AG04450 (cell line): ENCODE data around the gene TRIM45. TPM values are rescaled to one million over a fixed set of nuclear protein-coding genes. Genes with fewer than 3 reads are reported as not detected.
"Not testable (repeated sequence)": the region's sequence is repeated elsewhere in the genome, so short reads cannot be mapped to it uniquely, and the experiment has no call there.

ENCODE experiments used
- CTCF ChIA-PET: fragments of 300-600, 350-600 bp; formaldehyde crosslinking; extraction: SDS; loops from one replicate; lab custom pipeline; 2022; ENCODE audit warnings: antibody characterized with exemption, inconsistent platforms; lab: Charles Lee
- POLR2A ChIA-PET: fragments of 350-600 bp; formaldehyde crosslinking; extraction: SDS; loops from one replicate; lab custom pipeline; 2021; ENCODE audit warnings: antibody characterized with exemption, inconsistent platforms; lab: Yijun Ruan, JAX
- DNase-seq: peaks from one replicate; pipeline ENCODE4 v3.0.0-alpha.2; 2011; ENCODE audit warnings: low read depth, low spot score
- H3K27ac ChIP-seq: one replicate; pipeline ENCODE4 v1.5.1; 2012; ENCODE audit warnings: low read depth, low read length, control low read depth
- H3K27me3 ChIP-seq: one replicate; pipeline ENCODE4 v1.6.0; 2012; ENCODE audit warnings: low read length; ENCODE audit not compliant: control insufficient read depth, insufficient read depth
- H3K4me3 ChIP-seq: 2 replicates; pipeline ENCODE4 v1.5.1; 2011; ENCODE audit warnings: mild to moderate bottlenecking, low read depth, low read length, control low read depth
- H3K9me3 ChIP-seq: 2 replicates; pipeline ENCODE4 v1.5.1; 2012; ENCODE audit warnings: low read length; ENCODE audit not compliant: control insufficient read depth, insufficient read depth
- polyA plus RNA-seq: library from polyadenylated mRNA; depleted of rRNA; stranded (reverse); fragments of >200 nt; gene quantifications from 2 replicates; pipeline ENCODE4 v1.2.3, GENCODE V29; 2011
- TF ChIP-seq, protein P1 (sequence below): IDR thresholded peaks from 2 replicates; pipeline ENCODE4 v1.5.1; 2011; ENCODE audit warnings: low read depth, low read length, control low read depth, inconsistent platforms

Gene TRIM45
- polyA plus RNA-seq, 1 experiment = 4.8 TPM

DNA sequence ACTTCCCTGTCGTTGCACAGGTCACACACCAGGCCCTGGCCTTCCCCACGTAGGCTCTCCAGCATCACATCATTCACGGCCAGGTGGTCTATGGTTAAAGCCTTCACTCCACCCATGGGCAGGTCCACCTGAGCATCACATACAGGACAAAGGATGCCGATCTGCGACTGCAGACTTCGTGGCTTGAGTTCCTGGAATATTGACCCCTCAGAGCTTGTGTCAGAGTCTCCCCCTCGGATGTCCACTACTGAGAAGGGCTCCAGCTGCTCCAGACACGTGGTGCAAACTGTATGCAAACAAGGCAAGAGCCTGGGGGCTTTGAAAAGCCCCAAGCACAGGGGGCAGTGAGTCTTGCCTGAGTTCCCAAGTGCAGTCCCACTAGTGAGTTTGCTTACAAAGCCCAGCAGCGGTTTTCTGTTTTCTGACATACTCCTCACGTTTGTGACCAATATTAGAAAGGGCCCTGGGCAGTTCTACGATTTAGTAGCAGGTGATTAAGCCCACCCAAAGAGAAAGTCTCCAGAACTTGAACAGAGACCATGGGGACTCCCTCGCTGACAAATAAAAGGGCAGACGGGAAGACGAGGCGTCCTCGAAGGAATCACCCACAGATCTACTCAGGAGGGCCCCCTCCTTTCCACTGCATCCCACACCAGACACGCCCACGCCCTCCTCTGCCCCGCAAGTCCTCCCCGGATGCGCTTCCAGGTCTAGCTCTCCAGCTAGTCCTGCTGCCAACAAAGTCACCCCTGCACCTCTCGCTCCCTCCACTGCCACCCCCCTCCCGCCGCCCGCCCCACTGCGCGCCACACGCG lies 568 bp downstream of the TRIM45 start:
- ChIA-PET CTCF (interaction anchor here (0.6 to 4.2 kb wide), 7 partner anchors 8 to 164 kb away, joined by 3 to 38 read pairs (median 16); no protein-coding TSS in a partner anchor), POLR2A (no interaction called here)
- TF ChIP-seq, protein P1, sequence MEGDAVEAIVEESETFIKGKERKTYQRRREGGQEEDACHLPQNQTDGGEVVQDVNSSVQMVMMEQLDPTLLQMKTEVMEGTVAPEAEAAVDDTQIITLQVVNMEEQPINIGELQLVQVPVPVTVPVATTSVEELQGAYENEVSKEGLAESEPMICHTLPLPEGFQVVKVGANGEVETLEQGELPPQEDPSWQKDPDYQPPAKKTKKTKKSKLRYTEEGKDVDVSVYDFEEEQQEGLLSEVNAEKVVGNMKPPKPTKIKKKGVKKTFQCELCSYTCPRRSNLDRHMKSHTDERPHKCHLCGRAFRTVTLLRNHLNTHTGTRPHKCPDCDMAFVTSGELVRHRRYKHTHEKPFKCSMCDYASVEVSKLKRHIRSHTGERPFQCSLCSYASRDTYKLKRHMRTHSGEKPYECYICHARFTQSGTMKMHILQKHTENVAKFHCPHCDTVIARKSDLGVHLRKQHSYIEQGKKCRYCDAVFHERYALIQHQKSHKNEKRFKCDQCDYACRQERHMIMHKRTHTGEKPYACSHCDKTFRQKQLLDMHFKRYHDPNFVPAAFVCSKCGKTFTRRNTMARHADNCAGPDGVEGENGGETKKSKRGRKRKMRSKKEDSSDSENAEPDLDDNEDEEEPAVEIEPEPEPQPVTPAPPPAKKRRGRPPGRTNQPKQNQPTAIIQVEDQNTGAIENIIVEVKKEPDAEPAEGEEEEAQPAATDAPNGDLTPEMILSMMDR = no peak
- no peaks in the 10 kb centered on the region; the same call in 1 of the 2 replicates for H3K9me3 ChIP-seq
- H3K27ac ChIP-seq = peak overlapping the region; percentile 39
- H3K4me3 ChIP-seq = peak overlapping the region; percentile 66
- peaks cover 9% of the 10 kb centered on the region for H3K27me3 ChIP-seq
- DNase-seq = no peak

DNA sequence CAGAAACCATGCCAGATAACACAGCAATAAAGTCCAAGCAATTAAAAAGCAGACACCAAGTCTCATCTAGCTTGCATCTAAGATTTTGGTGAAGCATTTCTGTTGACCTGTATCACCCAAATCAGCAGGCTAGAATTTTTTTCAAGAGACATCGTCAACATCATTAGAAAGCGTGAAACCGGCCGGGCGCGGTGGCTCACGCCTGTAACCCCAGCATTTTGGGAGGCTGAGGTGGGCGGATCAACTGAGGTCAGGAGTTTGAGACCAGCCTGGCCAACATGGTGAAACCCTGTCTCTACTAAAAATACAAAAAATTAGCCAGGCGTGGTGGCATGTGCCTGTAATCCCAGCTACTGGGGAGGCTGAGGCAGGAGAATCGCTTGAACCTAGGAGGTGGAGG lies 2.4 kb downstream of the TRIM45 start:
- H3K4me3 ChIP-seq, POLR2A ChIA-PET, H3K27ac ChIP-seq, H3K9me3 ChIP-seq, H3K27me3 ChIP-seq, DNase-seq: not testable (repeated sequence)
- CTCF ChIA-PET = interaction anchor here (2.4 to 4.2 kb wide), 4 partner anchors 9 to 165 kb away, joined by 14 to 32 read pairs (median 19); no protein-coding TSS in a partner anchor

DNA sequence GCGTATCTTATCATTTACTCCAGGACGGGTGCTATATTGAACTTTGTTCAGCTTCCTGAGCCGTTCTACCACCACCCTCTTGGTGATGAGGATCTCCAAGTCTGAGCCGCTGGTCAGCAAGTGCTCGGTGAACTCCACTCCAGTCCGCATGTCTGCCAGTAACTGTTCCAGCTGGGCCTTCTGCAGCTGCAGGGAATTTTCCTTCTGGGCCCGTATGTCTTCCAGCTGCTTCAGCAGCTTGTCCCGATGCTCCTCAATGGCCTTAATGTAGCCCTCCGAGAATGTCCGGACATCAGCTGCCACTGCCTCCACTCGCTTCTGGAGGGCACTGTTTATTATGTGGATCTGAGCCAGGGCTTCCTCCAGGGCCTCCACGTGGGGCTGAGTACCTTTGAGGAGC lies 3.4 kb downstream of the TRIM45 start:
- TF ChIP-seq, protein P1 = no peak
- ChIA-PET CTCF (interaction anchor here (0.6 to 2.8 kb wide), 3 partner anchors 10 to 217 kb away, joined by 6 to 22 read pairs (median 16); no protein-coding TSS in a partner anchor), POLR2A (no interaction called here)
- Histone ChIP-seq H3K9me3 (no peaks in the 10 kb centered on the region; the same call in 1 of the 2 replicates), H3K27me3 (no peaks in the 10 kb centered on the region), H3K27ac (no peak overlapping the region), H3K4me3 (no peak overlapping the region)
- no peak for DNase-seq

GRCh38 chr1:117117697-117118096 lies 3.9 kb downstream of the TRIM45 start:
- TF ChIP-seq, protein P1 = no peak

GRCh38 chr1:117116784-117117130 lies 4.8 kb downstream of the TRIM45 start:
- Histone ChIP-seq H3K4me3 (no peak overlapping the region), H3K9me3 (no peaks in the 10 kb centered on the region), H3K27ac (no peak overlapping the region), H3K27me3 (no peaks in the 10 kb centered on the region)
- DNase-seq = no peak
- TF ChIP-seq, protein P1 = no peak
- CTCF ChIA-PET = interaction anchor here (1.2 kb wide), 1 partner anchor 12 kb away, joined by 7 read pairs; no protein-coding TSS in a partner anchor
- POLR2A ChIA-PET = no interaction called here

More at GRCh38 chr1:117117697-117118096, 3.9 kb downstream of the TRIM45 start:
- no peaks in the 10 kb centered on the region for H3K27me3 ChIP-seq
- ChIA-PET CTCF (interaction anchor here (0.6 kb wide), 1 partner anchor 217 kb away, joined by 6 read pairs; no protein-coding TSS in a partner anchor), POLR2A (no interaction called here)
- DNase-seq = no peak
- H3K27ac ChIP-seq = no peak overlapping the region
- no peak overlapping the region for H3K4me3 ChIP-seq
- no peaks in the 10 kb centered on the region; the same call in 1 of the 2 replicates for H3K9me3 ChIP-seq
